IPS-18a (cell line): ENCODE data around the gene OR2AE1.
"Not testable (repeated sequence)": the region's sequence is repeated elsewhere in the genome, so short reads cannot be mapped to it uniquely, and the experiment has no call there.

Experiments used
- H3K27ac ChIP-seq: one replicate; pipeline ENCODE4 v1.5.1; 2013; ENCODE audit warnings: low read length
- H3K27me3 ChIP-seq: one replicate; pipeline ENCODE4 v1.6.1; 2013; ENCODE audit warnings: mild to moderate bottlenecking, low read length; ENCODE audit not compliant: control insufficient read depth, insufficient read depth
- H3K36me3 ChIP-seq: one replicate; pipeline ENCODE4 v1.6.1; 2013; ENCODE audit warnings: low read depth, low read length; ENCODE audit not compliant: control insufficient read depth
- H3K4me1 ChIP-seq: one replicate; pipeline ENCODE4 v1.6.1; 2013; ENCODE audit warnings: low read depth, low read length; ENCODE audit not compliant: control insufficient read depth
- H3K4me3 ChIP-seq: one replicate; pipeline ENCODE4 v1.5.1; 2013; ENCODE audit warnings: low read length
- H3K9ac ChIP-seq: one replicate; pipeline ENCODE4 v1.6.1; 2013; ENCODE audit warnings: mild to moderate bottlenecking, low read length, moderate library complexity
- H3K9me3 ChIP-seq: one replicate; pipeline ENCODE4 v1.6.1; 2013; ENCODE audit warnings: low read depth, low read length; ENCODE audit not compliant: control insufficient read depth

The OR2AE1 gene

DNA sequence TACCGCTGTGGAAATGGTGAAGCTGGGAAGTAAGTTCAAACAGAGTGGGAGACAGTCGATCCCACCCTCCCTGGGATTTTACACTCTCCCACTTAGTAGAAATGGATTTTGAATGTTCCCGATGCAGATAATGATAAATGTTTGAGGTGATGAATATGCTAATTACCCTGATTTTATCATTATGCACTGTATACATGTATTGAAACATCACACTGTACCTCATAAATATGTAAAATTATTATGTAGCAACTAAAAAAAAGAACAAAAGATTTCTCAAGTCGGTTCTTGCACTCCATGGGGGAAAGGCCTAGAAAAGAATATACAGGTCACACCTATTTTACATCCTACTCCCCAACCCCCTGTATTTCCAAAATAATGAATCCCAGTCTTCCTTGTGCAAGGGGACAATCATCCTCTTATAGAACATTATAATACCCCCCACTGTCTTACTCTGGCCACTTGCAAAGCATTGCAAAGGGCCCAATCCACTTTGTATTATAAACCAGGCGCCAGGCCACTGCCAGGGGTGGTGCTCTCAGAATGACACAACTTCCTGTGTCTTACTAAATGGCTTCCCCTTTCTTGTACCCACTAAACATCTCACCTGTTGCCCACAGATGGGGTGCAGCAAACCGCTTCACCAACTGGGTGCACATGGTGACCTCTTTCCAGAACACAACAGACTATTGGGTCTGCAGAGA, 20.6 kb upstream of the OR2AE1 start:
- Histone ChIP-seq H3K36me3 (peaks cover 32% of the 10 kb centered on the region), H3K4me3 (no peak overlapping the region), H3K27ac (no peak overlapping the region), H3K9me3 (no peaks in the 10 kb centered on the region), H3K4me1 (no peaks in the 10 kb centered on the region), H3K27me3 (no peaks in the 10 kb centered on the region), H3K9ac (no peak overlapping the region)

DNA sequence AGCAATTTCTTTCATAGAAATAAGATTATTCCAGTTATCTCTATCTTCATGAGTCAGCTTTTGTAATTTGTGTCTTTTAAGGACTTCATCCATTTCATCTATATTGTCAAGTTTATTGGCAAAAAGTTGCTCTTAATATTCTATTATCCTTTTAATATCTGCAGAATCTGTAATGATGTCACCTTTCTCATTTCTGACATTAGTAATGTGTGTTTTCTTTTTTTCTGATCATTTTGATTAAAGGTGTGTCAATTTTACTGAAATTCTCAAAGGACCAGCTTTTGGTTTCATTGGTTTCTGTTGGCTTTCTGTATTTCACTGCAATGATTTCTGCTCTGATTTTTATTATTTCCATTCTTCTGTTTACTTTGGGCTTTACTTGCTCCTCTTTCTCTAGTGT, 17.9 kb upstream of the OR2AE1 start:
- Histone ChIP-seq H3K27me3 (no peaks in the 10 kb centered on the region), H3K9ac (no peak overlapping the region), H3K36me3 (peaks cover 9% of the 10 kb centered on the region), H3K9me3 (no peaks in the 10 kb centered on the region), H3K4me3 (no peak overlapping the region), H3K4me1 (no peaks in the 10 kb centered on the region), H3K27ac (no peak overlapping the region)

DNA sequence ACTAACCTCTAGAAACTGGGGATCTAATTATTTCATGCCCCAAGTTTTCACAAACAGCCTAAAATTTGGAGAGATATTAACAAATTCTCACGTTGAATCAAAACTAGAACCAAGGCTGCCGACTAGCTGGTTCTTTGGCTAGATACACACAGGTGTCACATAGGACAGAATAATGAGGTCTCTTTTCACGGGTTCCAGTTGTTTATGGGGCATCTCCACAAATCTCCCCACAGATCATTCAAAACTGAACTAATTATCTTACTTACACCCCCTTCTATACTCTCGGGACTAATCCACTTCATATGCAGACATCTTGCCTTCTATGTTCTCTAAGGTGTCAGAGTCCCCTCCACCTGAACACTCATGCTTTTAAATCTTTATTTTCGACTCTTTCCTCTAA, 16.4 kb upstream of the OR2AE1 start:
- Histone ChIP-seq H3K4me3 (no peak overlapping the region), H3K9me3 (no peaks in the 10 kb centered on the region), H3K27me3 (no peaks in the 10 kb centered on the region), H3K9ac (no peak overlapping the region), H3K36me3 (peaks cover 5% of the 10 kb centered on the region), H3K27ac (no peak overlapping the region), H3K4me1 (no peaks in the 10 kb centered on the region)

DNA sequence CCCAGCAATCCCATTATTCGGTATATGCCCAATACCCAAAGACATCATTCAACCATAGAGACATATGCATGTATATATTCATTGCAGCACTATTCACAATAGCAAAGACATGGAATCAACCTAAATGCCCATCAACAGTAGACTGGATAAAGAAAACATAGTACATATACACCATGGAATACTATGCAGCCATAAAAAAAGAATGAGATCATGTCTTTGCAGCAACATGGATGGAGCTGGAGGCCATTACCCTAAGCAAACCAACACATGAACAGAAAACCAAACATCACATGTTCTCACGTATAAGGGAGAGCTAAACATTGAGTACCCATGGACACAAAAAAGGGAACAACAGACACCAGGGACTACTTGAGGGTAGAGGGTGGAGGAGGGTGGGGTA, 13.5 kb upstream of the OR2AE1 start:
- not testable (repeated sequence) for H3K36me3 ChIP-seq, H3K9ac ChIP-seq, H3K4me3 ChIP-seq, H3K9me3 ChIP-seq, H3K27me3 ChIP-seq, H3K27ac ChIP-seq, H3K4me1 ChIP-seq

DNA sequence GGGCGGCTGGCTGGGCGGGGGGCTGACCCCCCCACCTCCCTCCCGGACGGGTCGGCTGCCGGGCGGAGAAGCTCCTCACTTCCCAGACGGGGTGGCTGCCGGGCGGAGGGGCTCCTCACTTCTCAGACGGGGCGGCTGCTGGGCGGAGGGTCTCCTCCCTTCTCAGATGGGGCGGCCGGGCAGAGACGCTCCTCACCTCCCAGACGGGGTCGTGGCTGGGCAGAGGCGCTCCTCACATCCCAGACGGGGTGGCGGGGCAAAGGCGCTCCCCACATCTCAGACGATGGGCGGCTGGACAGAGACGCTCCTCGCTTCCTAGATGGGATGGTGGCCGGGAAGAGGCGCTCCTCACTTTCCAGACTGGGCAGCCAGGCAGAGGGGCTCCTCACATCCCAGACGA, 11.5 kb upstream of the OR2AE1 start:
- H3K4me1 ChIP-seq, H3K9ac ChIP-seq, H3K9me3 ChIP-seq, H3K27me3 ChIP-seq, H3K36me3 ChIP-seq, H3K27ac ChIP-seq, H3K4me3 ChIP-seq: not testable (repeated sequence)

DNA sequence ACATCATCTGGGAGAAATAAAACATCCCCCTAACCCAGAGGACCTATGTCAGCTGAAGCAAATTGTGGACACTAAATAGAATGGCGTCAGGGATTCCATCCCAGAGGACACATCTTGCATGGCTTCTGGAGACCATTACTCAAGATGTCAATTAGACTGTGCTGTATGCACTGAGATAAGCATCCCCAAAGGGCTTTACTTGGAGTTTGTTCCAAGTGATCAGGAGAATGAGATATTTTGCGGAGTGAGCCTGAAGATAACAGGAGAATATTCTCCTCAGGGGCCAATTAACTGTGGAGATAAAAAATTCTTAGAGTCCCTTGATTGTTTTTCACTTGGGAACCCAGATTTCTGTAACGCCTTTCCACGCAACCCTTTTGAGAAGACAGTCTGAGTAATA, 4.5 kb upstream of the OR2AE1 start:
- no peak overlapping the region for H3K27ac ChIP-seq
- no peak overlapping the region for H3K9ac ChIP-seq
- no peaks in the 10 kb centered on the region for H3K4me1 ChIP-seq
- H3K9me3 ChIP-seq: no peaks in the 10 kb centered on the region
- H3K4me3 ChIP-seq: no peak overlapping the region
- no peaks in the 10 kb centered on the region for H3K36me3 ChIP-seq
- no peaks in the 10 kb centered on the region for H3K27me3 ChIP-seq

DNA sequence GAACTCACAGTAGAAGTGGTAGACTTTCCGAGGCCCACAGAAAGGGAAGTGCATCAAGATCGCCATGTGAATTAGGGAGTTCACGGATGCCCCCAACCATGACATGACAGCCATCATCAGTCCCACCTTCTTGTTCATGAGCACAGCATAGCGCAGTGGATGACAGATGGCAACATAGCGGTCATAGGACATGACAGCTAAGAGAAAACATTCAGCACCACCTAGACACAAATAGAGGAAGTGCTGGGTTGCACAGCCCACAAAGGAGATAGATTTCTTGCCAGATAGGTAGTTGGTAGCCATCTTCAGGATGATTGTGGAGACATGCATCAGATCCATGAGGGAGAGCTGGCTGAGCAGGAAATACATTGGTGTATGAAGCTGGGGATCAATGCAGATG, 342 bp downstream of the OR2AE1 start:
- Histone ChIP-seq H3K4me3 (no peak overlapping the region), H3K27ac (no peak overlapping the region), H3K27me3 (no peaks in the 10 kb centered on the region), H3K4me1 (no peaks in the 10 kb centered on the region), H3K9me3 (no peaks in the 10 kb centered on the region), H3K9ac (no peak overlapping the region), H3K36me3 (no peaks in the 10 kb centered on the region)

DNA sequence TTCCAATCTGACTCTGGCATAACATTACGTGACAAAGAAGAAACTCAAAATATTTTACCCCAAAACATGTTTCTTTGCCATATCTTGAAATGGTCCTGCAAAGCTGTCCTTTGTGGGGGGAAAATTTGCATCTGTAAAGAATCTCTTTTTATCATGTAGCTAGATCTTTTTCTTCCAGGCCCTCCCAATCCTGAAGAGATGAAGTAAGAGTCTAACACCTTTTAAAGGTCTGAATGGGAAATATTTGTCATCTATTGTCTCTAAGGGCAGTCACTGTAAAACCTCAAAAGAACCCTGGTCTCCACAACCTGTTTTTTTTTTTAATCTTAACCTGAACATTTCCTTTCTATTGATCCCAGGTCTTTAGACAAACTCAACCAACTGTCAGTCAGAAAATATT, 8.6 kb downstream of the OR2AE1 start:
- no peak overlapping the region for H3K27ac ChIP-seq
- H3K9ac ChIP-seq: no peak overlapping the region
- no peaks in the 10 kb centered on the region for H3K36me3 ChIP-seq
- H3K4me3 ChIP-seq: no peak overlapping the region
- no peaks in the 10 kb centered on the region for H3K4me1 ChIP-seq
- H3K27me3 ChIP-seq: no peaks in the 10 kb centered on the region
- no peaks in the 10 kb centered on the region for H3K9me3 ChIP-seq

DNA sequence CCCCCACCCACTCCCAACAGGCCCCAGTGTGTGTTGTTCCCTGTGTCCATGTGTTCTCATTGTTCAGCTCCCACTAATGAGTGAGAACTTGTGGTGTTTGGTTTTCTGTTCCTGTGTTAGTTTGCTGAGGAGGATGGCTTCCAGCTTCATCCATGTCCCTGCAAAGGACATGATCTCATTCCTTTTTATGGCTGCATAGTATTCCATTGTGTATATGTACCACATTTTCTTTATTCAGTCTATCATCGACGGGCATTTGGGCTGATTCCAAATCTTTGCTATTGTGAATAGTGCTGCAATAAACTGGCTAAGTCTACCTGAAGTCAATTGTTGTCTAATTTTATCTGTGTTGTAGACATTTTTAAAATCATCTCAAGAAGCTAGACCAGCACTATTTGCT, 9.4 kb downstream of the OR2AE1 start:
- H3K27me3 ChIP-seq, H3K4me3 ChIP-seq, H3K36me3 ChIP-seq, H3K4me1 ChIP-seq, H3K27ac ChIP-seq, H3K9me3 ChIP-seq, H3K9ac ChIP-seq: not testable (repeated sequence)

DNA sequence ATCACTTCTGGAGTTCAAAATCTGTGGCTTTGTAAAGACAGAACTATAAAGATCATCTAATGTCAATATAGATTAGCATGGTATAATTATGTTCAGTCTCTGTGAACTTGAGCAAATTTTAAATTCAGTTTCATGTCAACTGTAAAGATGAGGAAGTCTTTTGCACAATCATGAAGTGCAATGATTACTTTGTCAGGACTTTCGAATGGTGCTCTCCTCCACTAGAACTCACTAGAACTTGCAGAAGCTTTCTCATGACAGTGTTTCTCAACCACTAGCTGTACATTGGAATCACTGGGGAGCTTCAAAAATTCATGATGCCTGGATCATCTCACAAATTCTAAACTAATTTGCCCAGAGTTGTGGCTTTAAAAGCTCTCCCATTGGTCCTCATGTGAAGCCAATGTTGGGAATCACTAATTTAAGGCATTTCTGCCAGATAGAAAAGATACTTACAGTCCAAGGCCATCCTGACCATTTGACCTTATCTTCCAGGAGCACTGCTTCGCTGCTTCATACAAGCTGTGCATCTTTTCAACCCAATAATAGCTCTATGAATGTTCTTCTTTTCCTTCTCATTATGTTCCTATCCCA, 12.9 kb downstream of the OR2AE1 start:
- Histone ChIP-seq H3K36me3 (no peaks in the 10 kb centered on the region), H3K9ac (no peak overlapping the region), H3K9me3 (no peaks in the 10 kb centered on the region), H3K27ac (no peak overlapping the region), H3K4me3 (no peak overlapping the region), H3K4me1 (no peaks in the 10 kb centered on the region), H3K27me3 (no peaks in the 10 kb centered on the region)

DNA sequence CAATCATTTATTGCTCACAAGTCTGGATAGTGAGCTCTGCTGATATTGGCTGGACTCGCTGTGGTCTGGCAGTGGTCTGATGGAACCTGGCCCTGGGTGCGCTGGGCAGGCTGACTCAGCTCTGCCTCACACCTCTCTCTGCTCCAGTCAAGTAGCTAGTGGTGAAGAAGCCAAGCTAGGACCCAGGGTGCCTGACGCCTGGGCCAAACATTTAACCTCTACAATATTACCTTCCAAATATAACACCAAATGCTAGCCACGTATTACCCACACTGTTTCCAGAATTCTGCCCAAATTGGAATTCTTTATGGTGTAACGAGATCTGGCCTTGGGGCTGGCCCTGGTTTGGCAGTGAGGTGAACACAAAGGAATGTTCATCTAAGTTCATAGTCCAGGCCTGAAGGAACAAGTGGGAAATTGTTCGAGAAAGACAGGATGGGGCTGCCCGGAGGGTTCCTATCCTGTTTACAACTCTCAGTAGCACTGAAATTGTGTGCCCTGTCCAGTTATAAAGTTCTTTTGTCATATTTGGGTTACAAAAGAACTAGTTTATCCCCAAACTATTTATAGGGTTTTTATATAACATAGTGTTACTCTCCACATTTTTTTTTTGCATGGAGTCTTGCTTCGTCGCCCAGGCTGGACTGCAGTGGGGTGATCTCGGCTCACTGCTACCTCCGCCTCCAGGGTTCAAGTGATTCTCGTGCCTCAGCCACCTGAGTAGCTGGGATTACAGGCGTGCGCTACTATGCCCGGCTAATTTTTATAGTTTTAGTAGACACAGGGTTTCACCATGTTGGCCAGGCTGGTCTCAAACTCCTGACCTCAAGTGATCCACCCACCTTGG, 16.3 kb downstream of the OR2AE1 start:
- Histone ChIP-seq H3K4me3 (no peak overlapping the region), H3K27me3 (no peaks in the 10 kb centered on the region), H3K9me3 (no peaks in the 10 kb centered on the region), H3K27ac (no peak overlapping the region), H3K4me1 (no peaks in the 10 kb centered on the region), H3K9ac (no peak overlapping the region), H3K36me3 (no peaks in the 10 kb centered on the region)

DNA sequence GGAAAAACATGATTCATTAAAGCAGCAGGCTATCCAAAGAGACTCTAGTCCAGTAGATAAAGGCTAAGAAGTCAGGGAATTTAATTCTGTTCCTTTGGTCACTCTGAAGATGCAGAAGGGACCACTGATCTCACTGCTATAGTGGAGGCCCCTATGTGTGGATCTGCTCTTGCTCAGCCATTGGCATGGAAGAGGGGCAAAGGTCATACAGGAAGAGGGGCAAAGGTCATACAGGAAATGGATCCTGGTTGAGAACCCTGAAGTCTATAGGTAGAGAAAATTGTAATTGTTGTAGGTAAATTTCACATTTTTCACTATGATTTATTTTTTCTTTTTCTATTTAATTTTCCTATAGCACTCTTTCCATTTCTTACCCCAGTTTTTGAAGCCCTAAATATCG, 21.6 kb downstream of the OR2AE1 start:
- H3K4me3 ChIP-seq: no peak overlapping the region
- H3K27ac ChIP-seq: no peak overlapping the region
- no peaks in the 10 kb centered on the region for H3K9me3 ChIP-seq
- H3K36me3 ChIP-seq: no peaks in the 10 kb centered on the region
- H3K27me3 ChIP-seq: no peaks in the 10 kb centered on the region
- no peaks in the 10 kb centered on the region for H3K4me1 ChIP-seq
- H3K9ac ChIP-seq: no peak overlapping the region
